Breast epithelium (tissue), 4 donors: Measurements from ENCODE around the gene SELENOM. TPM values are rescaled to one million over a fixed set of nuclear protein-coding genes. Genes with fewer than 3 reads are reported as not detected.
A peak's percentile ranks its signal among the peaks of the same experiment; 100 is the strongest.

Source experiments
- DNase-seq, 2 donors: peaks; one replicate each; pipeline ENCODE4 v3.0.0-alpha.2; 2019; ENCODE audit warnings: low spot score in 2 of 2
- H3K27ac ChIP-seq, 2 donors: fragments of 200-600 bp; sonication (generic) in 1 of 2; one replicate each; pipeline ENCODE4 v1.5.1; 2016 to 2019; ENCODE audit warnings: mild to moderate bottlenecking in 1 of 2
- H3K27me3 ChIP-seq, 2 donors: fragments of 200-600 bp; sonication (generic) in 1 of 2; one replicate each; pipeline versions ENCODE4 v1.5.1 to v1.6.0; 2017 to 2019; ENCODE audit warnings: control low read depth in 1 of 2, mild to moderate bottlenecking in 1 of 2
- H3K36me3 ChIP-seq: fragments of 200-600 bp; one replicate; pipeline ENCODE4 v1.5.1; 2019
- H3K4me1 ChIP-seq, 2 donors: fragments of 200-600 bp; sonication (generic); one replicate each; pipeline ENCODE4 v1.5.1; 2016 to 2019; ENCODE audit warnings: control low read depth in 1 of 2
- H3K4me3 ChIP-seq, 3 donors: fragments of 200-600 bp; sonication (generic); 1 replicate in 2 of 3; 2 replicates in 1 of 3; pipeline ENCODE4 v1.5.1; 2016 to 2019; ENCODE audit warnings: mild to moderate bottlenecking in 3 of 3, moderate library complexity in 2 of 3
- H3K9me3 ChIP-seq, 2 donors: fragments of 200-600 bp; sonication (generic) in 1 of 2; one replicate each; pipeline ENCODE4 v1.5.1; 2016 to 2019; ENCODE audit warnings: control low read depth in 1 of 2
- POLR2A ChIP-seq: fragments of 450-650 bp; IDR thresholded peaks from one replicate; pipeline ENCODE4 v1.6.1; 2016; ENCODE audit warnings: antibody characterized with exemption, mild to moderate bottlenecking, moderate library complexity
- POLR2AphosphoS5 ChIP-seq, 3 donors: sonication (generic); formaldehyde crosslinking; IDR thresholded peaks; one replicate each; pipeline ENCODE4 v1.6.1; 2017; ENCODE audit warnings: antibody characterized with exemption in 3 of 3
- intact Hi-C: fragments of 100-400 bp; cut with DNase I; formaldehyde crosslinking; loops from one replicate; pipeline ENCODE4 v1.15.1; 2023; ENCODE audit warnings: low total_unique reads
- total RNA-seq, 3 donors: library from RNA; depleted of rRNA; stranded (reverse); fragments of >200 nt; gene quantifications; one replicate each; pipeline ENCODE4 v1.1.0, GENCODE V29; 2016
- TF ChIP-seq, protein P1 (sequence below), 3 donors: fragments of 450-650 bp; IDR thresholded peaks; one replicate each; pipeline ENCODE4 v1.5.1; 2016 to 2017; ENCODE audit warnings: antibody characterized with exemption in 3 of 3, mild to moderate bottlenecking in 3 of 3, moderate library complexity in 3 of 3

The SELENOM gene
- total RNA-seq, 3 donors from 2014 or later, result 297 to 485 (median 411) TPM

DNA sequence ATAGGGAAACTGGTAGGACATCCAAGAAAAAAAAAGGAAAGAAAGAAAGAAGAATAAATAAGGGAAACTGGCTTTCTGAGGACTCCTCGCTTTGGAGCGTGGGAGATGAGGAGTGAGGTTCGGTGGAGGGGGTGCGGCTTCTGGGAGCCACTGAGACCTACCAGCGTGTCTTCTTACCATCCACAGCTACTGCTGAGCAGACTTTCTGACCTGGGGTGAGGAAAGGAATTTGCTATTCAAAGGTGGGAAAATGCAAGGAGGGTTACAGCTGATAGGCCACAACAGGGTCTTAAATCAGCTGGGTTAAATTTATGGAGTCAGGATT is 488 bp upstream of the SELENOM start:
- Histone ChIP-seq H3K4me3 (peak overlapping the region; percentile 93 to 98 (median 94)), H3K36me3 (no peaks in the 10 kb centered on the region), H3K27me3 (no peaks in the 10 kb centered on the region), H3K4me1 (peaks cover 0 to 7% of the 10 kb centered on the region in 2 donors), H3K27ac (peak overlapping the region; percentile 98), H3K9me3 (no peaks in the 10 kb centered on the region)
- TF ChIP-seq POLR2AphosphoS5 (IDR thresholded peaks at IDR 0.05) (no peak), POLR2A (no peak)
- TF ChIP-seq, protein P1, sequence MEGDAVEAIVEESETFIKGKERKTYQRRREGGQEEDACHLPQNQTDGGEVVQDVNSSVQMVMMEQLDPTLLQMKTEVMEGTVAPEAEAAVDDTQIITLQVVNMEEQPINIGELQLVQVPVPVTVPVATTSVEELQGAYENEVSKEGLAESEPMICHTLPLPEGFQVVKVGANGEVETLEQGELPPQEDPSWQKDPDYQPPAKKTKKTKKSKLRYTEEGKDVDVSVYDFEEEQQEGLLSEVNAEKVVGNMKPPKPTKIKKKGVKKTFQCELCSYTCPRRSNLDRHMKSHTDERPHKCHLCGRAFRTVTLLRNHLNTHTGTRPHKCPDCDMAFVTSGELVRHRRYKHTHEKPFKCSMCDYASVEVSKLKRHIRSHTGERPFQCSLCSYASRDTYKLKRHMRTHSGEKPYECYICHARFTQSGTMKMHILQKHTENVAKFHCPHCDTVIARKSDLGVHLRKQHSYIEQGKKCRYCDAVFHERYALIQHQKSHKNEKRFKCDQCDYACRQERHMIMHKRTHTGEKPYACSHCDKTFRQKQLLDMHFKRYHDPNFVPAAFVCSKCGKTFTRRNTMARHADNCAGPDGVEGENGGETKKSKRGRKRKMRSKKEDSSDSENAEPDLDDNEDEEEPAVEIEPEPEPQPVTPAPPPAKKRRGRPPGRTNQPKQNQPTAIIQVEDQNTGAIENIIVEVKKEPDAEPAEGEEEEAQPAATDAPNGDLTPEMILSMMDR (IDR thresholded peaks at IDR 0.05), result peak in 1 of 3 donors; percentile 36
- intact Hi-C loops, result no loop called here
- DNase-seq, result no peak

DNA sequence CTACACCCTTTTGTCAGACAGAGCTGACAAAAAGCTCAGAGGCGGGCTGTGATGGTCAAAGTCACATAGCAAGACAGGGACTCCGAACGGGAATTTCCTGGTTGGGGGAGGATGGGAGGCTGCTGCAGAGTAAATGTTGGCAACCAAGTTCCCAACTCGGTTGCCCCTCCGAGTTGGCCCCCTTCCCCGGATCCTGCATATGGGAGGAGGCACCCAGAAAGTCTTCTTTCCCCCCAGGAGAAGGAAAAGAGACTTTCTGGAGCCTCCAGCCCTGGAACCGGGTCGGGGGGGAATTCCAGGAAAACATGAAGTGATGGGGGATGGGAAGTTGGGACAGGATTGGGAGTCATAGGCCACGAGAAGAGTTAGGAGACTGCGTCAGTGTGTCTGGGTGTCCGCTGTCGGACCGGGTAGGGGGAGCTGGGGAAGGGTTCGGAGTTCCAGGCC is 614 bp downstream of the SELENOM start:
- intact Hi-C loops, result no loop called here
- TF ChIP-seq, protein P1 (IDR thresholded peaks at IDR 0.05), result no peak
- TF ChIP-seq POLR2AphosphoS5 (IDR thresholded peaks at IDR 0.05) (no peak), POLR2A (no peak)
- Histone ChIP-seq H3K4me3 (peak overlapping the region; percentile 93 to 98 (median 94)), H3K27me3 (no peaks in the 10 kb centered on the region), H3K36me3 (no peaks in the 10 kb centered on the region), H3K27ac (peak overlapping the region; percentile 98), H3K9me3 (no peaks in the 10 kb centered on the region), H3K4me1 (peaks cover 0 to 10% of the 10 kb centered on the region in 2 donors)
- DNase-seq, result no peak

DNA sequence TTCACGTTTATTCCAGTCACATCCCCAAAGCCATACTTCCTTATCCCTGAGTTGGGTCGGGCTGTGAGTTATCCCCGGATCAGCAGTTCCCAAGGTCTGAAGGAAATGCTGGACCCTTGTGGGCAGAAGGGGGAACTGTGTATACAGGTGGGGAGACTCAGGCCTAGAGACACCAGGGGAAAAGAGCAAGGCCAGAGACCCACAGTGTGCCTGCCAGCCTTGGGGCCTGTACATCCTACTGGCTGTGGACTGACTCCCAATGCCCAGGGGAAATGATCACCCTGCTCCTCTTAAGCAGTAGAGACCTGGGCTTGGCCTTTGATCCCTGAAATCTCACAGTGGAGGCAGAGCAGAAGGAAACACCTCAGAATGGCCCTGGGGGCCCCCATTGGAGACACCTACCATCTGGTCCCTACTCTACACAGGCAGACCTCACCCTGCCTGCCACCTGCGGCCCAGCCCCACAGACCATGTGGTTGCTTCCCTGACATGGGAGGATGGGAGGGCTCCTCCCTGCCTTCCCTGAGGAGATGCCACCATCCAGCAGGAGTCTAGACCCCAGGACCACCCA is 1.3 kb downstream of the SELENOM start:
- Histone ChIP-seq H3K4me3 (peak overlapping the region; percentile 93 to 98 (median 94)), H3K36me3 (no peaks in the 10 kb centered on the region), H3K27ac (peak overlapping the region; percentile 98), H3K9me3 (no peaks in the 10 kb centered on the region), H3K4me1 (peaks cover 0 to 10% of the 10 kb centered on the region in 2 donors), H3K27me3 (no peaks in the 10 kb centered on the region)
- TF ChIP-seq, protein P1 (IDR thresholded peaks at IDR 0.05), result peak in 1 of 3 donors; percentile 16
- no peak for TF ChIP-seq POLR2AphosphoS5 (IDR thresholded peaks at IDR 0.05)
- intact Hi-C loops, result no loop called here
- DNase-seq, result no peak

DNA sequence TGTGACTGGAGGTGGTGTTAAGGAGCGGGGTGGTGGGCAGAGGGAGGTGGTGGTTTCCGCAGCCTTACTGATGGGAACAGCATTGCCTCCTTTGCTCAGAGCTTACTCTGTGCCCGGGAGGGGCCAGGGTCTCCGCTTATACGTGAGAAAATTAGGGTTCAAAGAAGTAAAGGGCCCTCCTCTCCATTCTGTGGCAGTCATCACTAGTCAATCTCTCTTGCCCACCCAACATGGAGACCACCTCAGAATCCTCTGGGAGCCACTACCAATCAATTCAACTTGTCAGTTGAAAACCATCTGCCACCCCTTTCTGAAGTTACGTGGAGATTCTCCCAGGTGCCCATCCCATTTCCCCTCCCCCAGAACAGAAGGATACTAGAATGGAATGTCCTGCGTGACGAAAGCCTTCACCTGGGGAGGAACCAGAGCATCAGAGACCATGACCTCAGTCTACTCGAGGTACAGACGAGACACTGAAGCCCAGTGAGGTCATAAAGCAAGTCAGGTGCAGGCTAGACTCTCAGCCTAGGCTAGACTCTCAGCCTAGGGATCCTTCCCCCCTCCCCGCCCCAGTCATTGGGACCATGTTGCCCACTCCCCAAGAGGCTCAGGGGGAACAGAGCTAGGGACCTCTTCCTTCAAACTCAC is 2.0 kb downstream of the SELENOM start:
- TF ChIP-seq, protein P1 (IDR thresholded peaks at IDR 0.05), result no peak
- TF ChIP-seq POLR2AphosphoS5 (IDR thresholded peaks at IDR 0.05) (no peak), POLR2A (no peak)
- Histone ChIP-seq H3K36me3 (no peaks in the 10 kb centered on the region), H3K27me3 (no peaks in the 10 kb centered on the region), H3K9me3 (no peaks in the 10 kb centered on the region), H3K4me1 (peaks cover 0 to 10% of the 10 kb centered on the region in 2 donors), H3K4me3 (peak overlapping the region; percentile 93 to 98 (median 94)), H3K27ac (peak overlapping the region; percentile 98)
- intact Hi-C loops, result no loop called here
- DNase-seq, result no peak

DNA sequence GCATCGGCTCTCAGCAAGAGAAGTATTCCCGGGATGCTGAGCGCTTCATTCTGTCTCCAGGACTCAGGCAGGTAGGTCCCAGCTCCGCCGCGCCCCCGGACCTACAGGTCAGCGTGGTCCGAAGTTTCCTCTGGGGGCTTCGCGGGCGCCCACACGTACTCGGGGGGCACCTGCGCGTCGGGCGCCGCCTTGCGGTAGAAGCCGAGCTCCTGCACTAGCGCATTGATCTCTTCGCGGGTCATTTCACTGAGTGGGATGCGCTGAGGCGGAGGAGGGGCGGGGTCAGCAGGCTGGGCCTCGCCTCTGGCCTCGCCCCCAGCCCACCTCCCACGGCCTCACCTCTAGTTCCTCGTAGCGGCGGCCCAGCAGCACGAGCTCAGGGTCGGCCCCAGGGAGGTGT is 2.5 kb downstream of the SELENOM start:
- Histone ChIP-seq H3K9me3 (no peaks in the 10 kb centered on the region), H3K36me3 (no peaks in the 10 kb centered on the region), H3K27me3 (no peaks in the 10 kb centered on the region), H3K4me1 (peaks cover 0 to 10% of the 10 kb centered on the region in 2 donors), H3K4me3 (peak overlapping the region in 1 of 3 donors; percentile 98), H3K27ac (peak overlapping the region; percentile 98)
- DNase-seq, result no peak
- intact Hi-C loops, result no loop called here
- TF ChIP-seq POLR2AphosphoS5 (IDR thresholded peaks at IDR 0.05), result peak in 2 of 3 donors; percentile 8 to 14
- TF ChIP-seq, protein P1 (IDR thresholded peaks at IDR 0.05), result no peak
